GM19324 (cell line): ENCODE results near the gene CBL.
"Not testable (repeated sequence)": the region's sequence is repeated elsewhere in the genome, so short reads cannot be mapped to it uniquely, and the experiment has no call there.

Experiments
- ATAC-seq: cut with Tn5 transposase; IDR thresholded peaks from one replicate; pipeline ENCODE4 v1.9.1; 2021; ENCODE audit warnings: mild to moderate bottlenecking, moderate library complexity; ENCODE audit not compliant: unreplicated experiment, low FRiP score

CBL gene

DNA sequence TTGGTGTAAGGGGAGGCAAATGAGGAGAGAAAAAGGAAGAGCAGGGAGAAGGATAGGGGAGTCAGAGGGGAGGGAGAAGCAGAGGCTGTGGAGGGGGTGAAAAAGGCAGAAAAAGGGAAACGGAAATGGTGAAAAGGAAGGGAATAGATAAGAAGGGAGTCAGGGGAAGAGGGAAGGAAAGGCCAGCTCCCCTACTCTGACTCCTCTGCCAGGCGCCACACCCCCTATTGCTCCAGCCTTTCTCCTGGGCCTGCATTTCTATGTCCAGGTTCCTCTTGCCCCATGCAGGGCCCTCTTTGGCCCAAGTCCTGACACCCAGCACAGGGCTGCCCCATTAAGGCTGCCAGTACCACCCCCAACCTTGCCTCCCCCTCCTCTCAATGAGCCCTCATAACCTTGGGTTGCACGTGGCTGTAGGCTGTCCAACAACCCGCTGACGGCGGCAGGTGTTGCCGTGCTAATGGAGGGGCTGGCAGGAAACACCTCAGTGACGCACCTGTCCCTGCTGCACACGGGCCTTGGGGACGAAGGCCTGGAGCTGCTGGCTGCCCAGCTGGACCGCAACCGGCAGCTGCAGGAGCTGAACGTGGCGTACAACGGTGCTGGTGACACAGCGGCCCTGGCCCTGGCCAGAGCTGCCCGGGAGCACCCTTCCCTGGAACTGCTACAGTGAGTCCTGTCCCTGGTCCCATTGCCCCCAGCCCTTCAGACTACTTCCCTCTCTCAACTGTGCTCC lies 24.3 kb upstream of the CBL start:
- ATAC-seq = no peak

DNA sequence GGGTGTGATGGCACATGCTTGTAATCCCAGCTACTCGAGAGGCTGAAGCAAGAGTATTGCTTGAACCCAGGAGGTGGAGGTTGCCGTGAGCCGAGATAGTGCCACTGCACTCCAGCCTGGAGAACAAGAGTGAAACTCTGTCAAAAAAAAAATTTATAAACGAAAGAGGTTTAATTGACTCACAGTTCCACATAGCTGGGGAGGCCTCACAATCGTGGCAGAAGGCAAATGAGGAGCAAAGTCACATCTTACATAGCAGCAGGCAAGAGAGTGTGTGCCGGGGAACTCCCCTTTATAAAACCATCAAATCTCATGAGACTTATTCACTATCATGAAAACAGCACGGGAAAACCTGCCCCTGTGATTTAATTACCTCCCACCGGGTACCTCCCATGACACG lies 21.7 kb upstream of the CBL start:
- not testable (repeated sequence) for ATAC-seq

DNA sequence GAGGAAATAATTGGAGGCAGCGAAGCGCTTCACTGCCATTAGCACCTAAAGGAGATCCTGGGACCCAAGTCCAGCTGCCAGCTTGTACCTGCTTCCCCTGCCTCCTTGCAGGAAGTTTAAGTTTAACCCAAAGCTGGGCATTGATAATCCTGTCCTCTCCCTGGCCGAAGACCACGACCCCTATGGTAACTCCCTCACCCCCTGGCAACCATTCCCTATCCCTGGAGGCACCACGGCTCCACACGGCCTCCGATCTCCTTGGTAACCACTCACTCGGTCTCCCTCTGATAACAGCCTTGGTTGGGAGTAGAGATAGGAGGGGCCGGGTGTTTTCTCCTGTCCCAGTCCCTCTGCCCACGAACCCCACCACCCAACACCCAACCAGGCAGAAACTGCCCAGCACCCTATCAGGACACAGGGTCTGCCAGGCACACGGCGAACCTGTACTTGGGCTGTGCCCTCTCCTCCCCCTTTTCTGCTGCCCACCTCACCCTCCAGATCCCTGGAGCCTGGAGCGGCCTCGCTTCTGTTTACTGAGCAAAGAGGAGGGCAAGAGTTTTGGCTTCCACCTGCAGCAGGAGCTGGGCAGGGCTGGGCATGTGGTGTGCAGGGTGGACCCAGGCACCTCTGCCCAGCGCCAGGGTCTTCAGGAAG lies 20.0 kb upstream of the CBL start:
- no peak for ATAC-seq

DNA sequence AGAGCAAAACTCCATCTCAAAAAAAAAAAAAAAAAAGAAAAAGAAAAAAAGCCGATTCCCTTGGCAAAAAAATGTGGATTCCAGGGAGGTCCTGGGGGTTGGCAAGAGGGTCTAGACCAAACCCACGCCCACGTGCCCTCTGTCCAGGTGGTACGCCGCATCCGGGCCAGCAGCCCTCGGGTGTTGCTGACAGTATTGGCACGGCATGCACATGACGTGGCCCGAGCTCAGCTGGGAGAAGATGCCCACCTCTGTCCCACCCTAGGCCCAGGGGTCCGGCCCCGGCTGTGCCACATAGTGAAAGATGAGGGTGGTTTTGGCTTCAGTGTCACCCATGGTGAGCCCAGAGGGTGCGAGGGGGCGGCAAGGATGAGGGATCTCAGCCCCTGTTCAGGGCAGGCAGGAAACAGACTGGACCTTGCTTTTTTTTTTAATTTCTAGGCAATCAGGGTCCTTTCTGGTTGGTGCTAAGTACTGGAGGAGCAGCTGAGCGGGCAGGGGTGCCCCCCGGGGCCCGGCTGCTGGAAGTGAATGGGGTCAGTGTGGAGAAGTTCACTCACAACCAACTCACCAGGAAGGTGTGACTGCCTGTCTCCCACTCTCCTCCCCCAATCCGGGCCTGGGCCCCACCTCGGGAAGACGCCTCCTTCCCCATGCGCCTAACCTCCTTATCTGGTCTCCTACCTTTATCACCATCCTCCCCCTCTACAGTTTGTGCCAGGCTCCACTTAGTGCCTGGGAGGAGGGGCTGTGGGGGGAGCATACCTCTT lies 18.8 kb upstream of the CBL start:
- no peak for ATAC-seq

DNA sequence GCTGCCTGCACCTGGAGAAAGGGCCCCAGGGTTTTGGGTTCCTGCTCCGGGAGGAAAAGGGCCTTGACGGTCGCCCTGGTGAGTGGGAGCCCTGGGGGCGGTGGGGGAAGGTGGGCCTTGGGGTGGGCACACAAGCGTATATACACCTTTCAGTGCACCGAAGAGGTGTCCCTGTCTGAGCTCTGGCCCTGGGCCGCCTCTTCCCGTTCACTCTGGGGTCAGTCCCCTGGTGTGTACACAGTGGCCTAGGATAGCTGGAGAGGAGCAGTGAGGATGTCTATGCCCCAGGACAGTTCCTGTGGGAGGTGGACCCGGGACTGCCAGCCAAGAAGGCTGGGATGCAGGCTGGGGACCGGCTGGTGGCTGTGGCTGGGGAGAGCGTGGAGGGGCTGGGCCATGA lies 18.1 kb upstream of the CBL start:
- no peak for ATAC-seq

DNA sequence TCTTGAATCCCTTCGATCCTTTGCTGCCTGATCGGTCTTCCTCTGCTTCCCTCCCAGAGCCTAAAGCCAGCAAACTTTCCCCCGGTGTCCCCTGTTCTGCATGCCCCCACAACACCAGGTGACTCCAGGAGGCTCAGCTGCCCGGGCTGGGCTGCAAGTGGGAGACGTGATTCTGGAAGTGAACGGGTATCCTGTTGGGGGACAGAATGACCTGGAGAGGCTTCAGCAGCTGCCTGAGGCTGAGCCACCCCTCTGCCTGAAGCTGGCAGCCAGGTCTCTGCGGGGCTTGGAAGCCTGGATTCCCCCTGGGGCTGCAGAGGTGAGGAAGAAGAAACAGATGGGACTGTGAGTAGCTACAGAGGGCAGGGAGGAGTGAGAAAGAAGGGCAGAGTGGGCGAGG lies 17.3 kb upstream of the CBL start:
- ATAC-seq = no peak

DNA sequence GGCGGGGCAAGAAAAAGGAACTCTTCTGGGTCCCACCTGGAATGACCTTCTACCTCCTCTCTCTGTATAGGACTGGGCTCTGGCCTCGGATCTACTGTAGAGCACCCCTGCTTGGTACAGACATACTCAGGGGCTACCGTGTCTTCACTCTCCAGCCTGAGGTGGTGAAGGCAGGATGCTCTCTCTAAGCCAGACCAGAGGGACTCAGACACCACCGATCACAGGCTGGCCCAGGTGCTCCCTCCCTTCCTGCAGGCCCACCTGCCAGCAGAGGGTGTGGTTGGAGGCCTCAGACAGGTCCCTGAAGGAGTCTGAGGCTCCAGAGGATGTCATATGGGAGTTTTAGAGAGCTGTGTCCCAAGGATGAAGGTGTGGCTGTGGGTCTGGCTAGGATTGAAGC lies 16.7 kb upstream of the CBL start:
- ATAC-seq = no peak

DNA sequence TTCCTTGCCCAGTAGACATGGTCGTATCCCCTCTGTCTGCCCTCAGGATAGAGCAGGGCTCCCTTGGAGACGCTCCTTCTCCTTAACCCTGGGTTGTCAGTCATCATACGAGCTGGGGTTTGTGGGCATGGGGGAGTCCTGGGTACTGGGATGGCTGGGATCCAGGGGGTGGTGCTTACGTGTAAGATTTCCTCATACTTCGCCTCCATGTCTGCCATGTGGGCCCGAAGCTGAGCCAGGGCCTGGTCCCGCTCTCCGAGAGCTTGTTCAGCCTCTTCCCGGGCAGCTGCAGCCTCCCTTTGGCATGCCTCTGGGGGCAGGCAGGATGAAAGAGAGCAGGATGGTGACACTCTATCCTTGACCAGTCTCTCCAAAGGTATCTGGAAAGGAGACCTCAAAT lies 15.6 kb upstream of the CBL start:
- ATAC-seq = no peak

DNA sequence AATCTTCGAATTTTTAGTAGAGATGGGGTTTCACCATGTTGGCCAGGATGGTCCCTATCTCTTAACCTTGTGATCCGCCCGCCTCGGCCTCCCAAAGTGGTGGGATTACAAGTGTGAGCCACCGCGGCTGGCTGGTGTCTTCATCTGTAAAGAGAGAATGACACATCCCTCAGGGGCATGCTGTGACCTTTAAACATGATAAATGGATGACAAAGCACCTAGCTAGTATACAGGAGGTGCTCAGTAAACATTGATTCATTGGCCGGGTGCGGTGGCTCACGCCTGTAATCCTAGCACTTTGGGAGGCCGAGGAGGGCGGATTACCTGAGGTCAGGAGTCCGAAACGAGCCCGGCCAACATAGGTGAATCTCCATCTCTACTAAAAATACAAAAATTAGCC lies 14.9 kb upstream of the CBL start:
- not testable (repeated sequence) for ATAC-seq

DNA sequence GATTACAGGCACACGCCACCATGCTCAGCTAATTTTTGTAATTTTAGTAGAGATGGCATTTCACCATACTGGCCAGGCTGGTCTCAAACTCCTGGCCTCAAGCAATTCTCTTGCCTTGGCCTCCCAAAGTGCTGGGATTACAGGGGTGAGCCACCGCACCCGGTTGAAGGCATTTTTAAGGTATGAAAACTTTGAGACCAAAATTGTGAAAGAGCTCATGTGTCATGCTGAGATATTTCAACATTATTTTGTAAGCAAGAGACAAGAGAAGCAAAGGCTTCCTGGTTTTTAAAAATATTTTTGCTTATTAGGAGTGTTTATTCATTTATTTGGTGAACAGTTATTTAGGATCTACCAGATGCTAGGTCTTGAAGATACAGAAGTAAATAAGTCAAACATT lies 14.0 kb upstream of the CBL start:
- ATAC-seq = no peak

DNA sequence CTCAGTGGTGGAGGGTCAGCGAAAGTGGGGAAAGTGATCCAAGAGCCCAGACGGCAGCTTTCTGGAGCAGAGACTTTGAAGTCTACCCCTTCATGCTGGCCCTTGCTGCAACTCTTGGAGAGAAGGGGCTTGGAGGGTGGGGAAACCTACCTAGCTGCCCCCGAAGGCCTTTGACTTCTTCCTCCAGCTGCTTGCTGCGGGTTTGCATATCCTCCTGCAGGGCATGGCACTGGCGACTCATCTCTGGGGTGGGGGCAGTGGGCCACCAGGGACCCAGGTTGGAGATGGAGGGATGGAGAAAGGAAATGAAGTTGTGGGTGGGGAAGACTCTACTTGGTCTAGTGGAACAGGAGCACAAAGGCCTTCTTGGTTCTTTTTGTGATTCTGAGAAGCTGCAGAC lies 13.1 kb upstream of the CBL start:
- no peak for ATAC-seq

DNA sequence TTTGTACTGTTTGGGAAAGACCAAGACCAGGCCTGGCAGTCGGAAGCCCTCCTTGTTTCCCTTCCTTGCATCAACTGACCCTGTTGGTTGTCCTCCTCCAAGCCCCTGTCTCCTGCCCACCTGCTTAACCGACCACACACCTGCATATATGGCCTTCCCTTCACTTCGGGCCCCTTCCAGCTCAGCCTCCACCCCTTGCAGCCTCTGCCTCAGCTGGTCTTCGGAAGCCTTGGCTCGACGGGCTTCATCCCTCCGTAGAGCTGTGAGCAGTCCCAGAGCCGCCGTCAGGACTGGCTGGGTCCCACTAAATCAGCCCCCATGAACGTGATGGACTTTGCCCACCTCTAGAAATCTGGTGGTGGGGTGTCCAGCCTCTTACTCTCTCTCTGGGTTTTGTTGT lies 12.5 kb upstream of the CBL start:
- no peak for ATAC-seq

DNA sequence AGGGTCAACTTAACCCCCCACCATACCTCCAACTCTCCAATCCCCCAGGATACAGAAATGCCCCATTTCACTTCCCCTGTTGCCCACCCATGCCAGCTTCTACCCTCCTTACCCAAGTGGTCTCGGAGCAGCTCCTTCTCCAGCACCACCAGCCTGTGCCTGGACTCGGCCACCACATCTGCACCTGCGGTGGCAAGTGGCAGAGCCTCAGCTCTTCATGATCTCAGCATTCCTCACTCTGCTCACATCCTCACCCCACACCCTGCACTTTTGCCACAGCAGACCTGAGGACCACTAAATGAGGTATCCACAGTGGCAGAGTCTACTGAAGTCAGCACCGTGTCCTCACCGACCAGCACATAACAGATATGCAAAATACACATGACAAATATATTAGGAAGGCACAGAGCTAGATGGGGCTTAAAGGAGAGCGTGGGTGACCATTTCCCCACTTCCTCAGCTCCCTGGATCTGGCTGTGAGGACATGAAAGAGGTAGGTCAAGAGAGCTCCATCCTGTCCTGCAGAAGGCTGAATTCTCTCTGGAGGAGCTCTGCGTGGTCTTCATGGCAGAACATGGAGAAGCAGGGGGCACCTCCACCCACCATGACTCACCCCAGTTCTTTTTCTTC lies 11.2 kb upstream of the CBL start:
- ATAC-seq = no peak

DNA sequence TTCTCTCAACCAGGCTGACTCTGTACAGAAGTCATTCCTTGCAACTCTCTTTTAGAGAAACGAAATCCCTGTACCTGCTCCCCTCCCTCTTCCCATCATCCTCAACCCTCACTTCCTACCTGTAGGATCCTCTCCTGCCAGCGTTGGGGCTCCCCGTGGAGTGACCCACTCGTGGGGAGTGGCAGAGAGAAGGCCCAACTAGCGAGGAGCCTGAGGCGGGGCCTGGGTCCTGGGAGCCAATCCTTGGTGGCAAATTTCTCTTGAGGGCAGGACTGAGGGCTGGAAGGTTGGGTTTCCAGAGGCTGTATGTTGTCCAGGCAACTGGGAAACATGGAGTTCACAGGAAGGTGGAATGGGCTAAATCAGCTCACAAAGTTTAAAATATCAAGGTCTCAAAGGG lies 10.5 kb upstream of the CBL start:
- ATAC-seq = no peak

DNA sequence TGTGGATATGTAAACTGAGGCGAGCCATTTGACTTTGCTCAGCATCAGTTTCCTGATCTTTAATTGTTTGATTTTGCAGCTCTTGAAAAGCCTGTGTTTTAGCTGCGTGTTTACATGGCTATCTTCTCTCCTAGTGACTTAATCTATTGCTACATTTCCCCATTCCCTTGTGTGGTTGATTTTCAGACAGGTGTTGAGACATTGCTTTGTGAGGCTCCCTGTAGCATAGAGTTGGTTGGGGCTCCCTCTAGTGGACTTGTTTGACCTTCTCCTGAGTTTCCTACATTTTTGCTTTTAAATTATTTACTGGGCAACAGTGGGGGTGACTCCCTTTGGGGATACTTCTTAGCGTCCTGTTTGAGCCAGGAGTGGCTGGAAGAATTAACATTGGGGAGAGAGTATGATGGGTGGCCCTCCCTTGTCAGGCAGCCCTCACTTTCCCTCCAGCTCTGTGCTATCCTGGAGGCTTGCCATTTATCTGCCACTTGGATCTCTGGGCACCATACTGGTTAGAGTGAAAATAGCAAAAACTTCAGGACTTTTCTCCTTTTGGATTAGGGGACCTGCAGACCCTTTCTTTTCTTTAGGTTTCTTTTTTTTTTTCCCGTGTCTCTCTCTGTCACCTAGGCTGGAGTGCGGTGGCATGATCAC lies 9.2 kb upstream of the CBL start:
- ATAC-seq = no peak

DNA sequence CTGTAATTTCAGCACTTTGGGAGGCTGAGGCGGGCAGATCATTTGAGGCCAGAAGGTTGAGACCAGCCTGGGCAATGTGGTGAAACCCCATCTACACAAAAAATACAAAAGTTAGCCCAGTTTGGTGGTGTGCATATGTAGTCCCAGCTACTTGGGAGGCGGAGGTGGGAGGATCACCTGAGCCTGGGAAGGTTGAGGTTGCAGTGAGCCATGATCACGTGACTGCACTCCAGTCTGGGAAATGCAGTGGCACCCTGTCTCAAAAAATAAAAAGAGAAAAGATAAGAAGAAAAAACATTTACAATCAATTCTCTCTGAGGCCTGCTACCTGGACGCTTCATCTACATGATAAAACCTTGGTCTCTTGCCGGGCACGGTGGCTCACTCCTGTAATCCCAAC lies 7.2 kb upstream of the CBL start:
- ATAC-seq = no peak

DNA sequence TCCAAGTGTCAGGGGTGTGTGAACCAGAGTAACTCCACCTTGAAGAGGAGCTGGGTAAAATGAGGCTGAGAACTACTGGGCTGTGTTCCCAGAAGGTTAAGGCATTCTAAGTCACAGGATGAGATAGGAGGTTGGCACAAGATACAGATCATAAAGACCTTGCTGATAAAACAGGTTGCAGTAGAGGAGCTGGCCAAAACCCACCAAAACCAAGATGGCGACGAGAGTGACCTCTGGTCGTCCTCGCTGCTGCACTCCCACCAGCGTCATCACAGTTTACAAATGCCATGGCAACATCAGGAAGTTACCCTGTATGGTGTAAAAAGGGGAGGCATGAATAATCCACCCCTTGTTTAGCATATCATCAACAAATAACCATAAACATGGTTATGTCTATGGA lies 4.9 kb upstream of the CBL start:
- ATAC-seq = not testable (repeated sequence)

DNA sequence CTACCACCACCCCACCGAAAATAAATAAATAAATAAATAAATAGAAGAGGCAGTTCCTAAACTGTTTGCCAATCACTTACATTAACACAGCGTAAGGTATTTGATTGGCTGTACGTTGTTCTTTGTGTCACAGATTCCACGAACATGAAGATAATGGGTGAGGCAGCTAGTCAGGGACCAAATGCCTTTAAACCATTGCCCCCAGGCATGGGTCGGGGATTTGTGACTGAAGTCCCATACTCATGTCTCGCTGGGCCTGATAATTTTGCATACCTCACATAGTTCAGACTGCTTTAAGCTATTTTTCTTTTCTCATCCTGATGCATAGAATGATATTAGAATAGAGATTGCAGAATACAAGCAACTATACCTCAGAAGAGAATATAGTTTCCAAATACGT lies 3.6 kb upstream of the CBL start:
- no peak for ATAC-seq

DNA sequence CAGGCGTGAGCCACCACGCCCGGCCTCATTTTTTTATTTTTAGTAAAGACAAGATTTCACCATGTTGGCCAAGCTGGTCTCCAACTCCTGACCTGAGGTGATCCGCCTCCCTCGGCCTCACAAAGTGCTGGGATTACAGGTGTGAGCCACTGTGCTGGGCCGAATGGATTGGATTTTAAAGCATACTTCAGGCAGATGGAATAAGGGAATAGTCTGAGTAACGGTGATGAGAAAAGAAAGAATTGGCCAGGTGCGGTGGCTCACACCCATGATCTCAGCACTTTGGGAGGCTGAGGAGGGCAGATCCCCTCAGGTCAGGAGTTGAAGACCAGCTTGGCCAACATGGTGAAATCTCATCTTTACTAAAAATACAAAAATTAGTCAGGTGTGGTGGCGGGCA lies 2.1 kb upstream of the CBL start:
- no peak for ATAC-seq

DNA sequence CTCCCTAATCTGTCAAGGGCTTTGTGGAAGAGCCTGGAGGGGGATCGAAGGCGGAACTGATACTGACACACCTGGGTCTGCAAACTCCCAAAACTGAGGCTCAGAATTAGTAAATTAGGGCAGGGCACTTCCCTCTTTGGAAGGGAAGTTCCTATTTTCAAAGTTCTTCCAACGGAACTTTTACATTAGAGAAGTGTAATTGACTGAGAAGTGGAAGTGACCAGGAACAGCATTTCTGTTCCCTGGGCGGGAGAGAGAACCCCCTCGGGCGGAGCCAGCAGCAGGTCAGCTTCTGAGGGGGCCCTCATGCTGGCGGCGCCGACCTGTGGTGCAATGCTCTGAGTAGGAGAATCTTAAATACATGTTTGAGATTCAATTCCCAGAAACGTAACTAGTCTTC lies 1.1 kb upstream of the CBL start:
- no peak for ATAC-seq
